ENCODE results near the gene DPYD.
A peak's percentile ranks its signal among the peaks of the same experiment; 100 is the strongest.
"Not testable (repeated sequence)": the region's sequence is repeated elsewhere in the genome, so short reads cannot be mapped to it uniquely, and the experiment has no call there.

The DPYD gene

DNA sequence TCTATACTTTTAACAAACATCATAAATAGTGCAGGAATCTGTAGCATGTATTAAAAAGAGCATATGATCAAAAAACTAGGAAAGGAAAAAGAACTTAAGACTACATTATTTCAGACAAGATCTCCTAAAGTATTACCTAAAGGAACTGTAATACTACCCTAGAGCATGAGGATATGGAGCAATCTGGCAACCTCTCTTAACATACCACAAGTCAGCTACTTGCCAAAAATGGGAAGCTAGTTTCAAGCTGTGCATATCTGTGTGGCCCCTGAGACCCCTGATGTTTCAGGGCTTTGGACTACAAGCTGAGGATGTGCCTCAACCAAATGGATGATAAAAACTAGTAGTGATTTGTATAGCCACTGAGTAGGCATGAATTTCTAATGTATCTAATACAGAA lies 673.6 kb downstream of the DPYD start:
- no peak for DNase-seq (ENCODE audit: low spot score)
- TF ChIP-seq CTCF (IDR thresholded peaks at IDR 0.05; ENCODE audit: extremely low read depth, missing control alignments) = no peak

DNA sequence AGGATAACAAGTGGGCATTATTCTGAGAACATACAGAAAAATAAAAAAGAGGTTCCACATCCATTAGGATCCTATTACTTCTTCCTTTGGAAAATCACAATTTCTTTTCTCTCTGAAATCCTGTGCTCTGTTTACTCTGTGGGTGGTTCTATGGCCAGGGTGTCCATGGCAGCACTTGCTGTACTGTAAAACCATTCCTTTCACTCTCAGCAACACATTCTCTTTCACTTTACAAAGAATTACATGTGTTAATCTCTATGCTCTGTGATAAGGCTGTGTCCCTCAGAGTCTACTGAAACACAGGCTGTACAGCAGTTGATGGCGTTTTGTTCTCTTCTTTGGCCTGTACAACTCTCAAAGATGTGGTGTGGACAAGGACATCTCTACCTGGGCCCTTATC lies 675.2 kb downstream of the DPYD start:
- no peak for DNase-seq (ENCODE audit: low spot score)
- no peak for TF ChIP-seq CTCF (IDR thresholded peaks at IDR 0.05; ENCODE audit: extremely low read depth, missing control alignments)

- no peak for DNase-seq (ENCODE audit: low spot score)
- TF ChIP-seq CTCF (IDR thresholded peaks at IDR 0.05; ENCODE audit: extremely low read depth, missing control alignments) = no peak
Observed at GRCh38 chr1:97245026-97245425, 675.8 kb downstream of the DPYD start.

DNA sequence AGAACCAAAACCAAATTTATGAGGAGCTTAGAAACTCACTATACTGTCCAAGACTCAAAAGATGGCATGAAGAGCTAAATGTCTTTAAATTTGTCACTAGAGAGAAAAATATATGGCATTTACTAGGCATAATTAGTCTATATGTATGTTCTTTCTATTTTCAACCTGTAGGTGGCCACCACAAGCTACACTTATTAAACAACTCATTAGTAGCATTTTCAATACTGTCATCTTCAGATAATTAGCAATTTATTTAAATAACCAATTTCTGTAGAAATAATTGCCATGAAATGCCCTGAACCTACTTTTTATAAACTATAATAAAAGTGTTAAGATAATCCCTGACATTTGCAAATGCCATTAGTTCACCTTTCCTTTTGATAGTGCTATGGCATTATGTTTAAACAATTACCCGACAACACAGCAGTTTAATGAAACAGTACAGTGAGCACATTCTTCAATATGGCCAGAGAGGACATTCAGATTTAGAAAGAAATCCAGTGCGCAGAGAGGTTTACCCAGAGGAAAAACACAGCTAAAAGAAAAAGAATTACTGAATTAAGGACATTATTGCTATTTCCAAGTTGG lies 676.8 kb downstream of the DPYD start:
- peak; percentile 8 for DNase-seq (ENCODE audit: low spot score)
- peak; percentile 18 for TF ChIP-seq CTCF (IDR thresholded peaks at IDR 0.05; ENCODE audit: extremely low read depth, missing control alignments)

- no peak for DNase-seq (ENCODE audit: low spot score)
- TF ChIP-seq CTCF (IDR thresholded peaks at IDR 0.05; ENCODE audit: extremely low read depth, missing control alignments) = no peak
Observed at GRCh38 chr1:97238816-97239215, 682.0 kb downstream of the DPYD start.

GRCh38 chr1:97231354-97231753 lies 689.5 kb downstream of the DPYD start:
- DNase-seq (ENCODE audit: low spot score) = not testable (repeated sequence)

- no peak for TF ChIP-seq CTCF (IDR thresholded peaks at IDR 0.05; ENCODE audit: extremely low read depth, missing control alignments)
- no peak for DNase-seq (ENCODE audit: low spot score)
Observed at GRCh38 chr1:97212671-97213070, 708.2 kb downstream of the DPYD start.

- TF ChIP-seq CTCF (IDR thresholded peaks at IDR 0.05; ENCODE audit: extremely low read depth, missing control alignments) = no peak
- DNase-seq (ENCODE audit: low spot score) = no peak
Observed at GRCh38 chr1:97210307-97210706, 710.5 kb downstream of the DPYD start.

All from GM20000 (cell line).